GM19351 (cell line): Measurements from ENCODE around the gene TMEM121.

ENCODE experiments used
- ATAC-seq: cut with Tn5 transposase; IDR thresholded peaks from one replicate; pipeline ENCODE4 v1.9.1; 2021; ENCODE audit warnings: mild to moderate bottlenecking, moderate library complexity; ENCODE audit not compliant: unreplicated experiment

Gene TMEM121

DNA sequence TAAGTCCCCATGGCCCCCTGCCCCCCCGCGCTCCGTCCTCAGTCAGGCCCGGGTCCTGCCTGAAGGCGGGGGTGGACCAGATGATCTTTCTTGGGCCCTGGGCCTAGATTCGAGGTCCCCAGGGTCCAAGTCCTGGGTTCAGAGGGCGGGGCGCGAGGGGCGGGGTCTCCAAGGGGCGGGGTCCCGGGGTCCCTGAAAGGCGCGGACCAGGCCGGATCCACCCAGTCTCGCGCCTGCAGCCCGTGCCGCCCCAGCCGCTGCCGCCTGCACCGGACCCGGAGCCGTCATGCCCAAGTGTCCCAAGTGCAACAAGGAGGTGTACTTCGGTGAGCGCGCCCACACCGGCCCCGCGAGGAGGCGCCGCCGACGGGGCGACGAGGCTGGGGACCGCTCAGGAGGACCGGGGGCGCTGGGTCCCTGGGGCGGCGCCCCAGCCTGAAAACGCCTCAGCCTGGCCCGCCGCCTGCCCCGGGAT, 39.4 kb upstream of the TMEM121 start:
- ATAC-seq: no peak

DNA sequence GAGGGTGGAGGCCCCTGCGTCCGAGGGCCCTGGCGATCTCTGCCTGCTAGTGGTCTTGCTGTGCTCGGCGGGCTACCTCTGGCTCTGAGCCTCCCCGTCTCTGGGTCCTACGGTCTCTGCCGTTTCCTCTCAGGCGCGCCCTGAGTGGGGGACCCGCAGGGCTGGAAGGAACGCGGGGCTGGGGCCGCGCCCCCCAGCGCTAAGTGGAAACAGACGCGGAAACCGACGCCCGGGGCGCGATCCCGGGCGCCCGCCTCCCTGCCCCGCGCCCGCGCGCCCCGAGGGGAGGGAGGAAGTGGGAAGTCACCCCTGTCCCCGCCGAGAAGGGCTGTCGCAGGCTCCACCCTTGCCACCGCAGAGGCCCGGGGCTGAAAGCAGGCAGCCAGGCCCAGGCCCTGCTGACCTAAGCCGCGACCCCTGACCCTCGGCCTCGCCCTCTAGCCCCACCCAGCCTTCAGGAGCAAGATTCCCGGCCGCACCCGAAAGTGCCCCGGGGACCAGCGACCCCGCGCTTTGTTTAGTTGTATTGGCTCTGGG, 38.9 kb upstream of the TMEM121 start:
- ATAC-seq: no peak

DNA sequence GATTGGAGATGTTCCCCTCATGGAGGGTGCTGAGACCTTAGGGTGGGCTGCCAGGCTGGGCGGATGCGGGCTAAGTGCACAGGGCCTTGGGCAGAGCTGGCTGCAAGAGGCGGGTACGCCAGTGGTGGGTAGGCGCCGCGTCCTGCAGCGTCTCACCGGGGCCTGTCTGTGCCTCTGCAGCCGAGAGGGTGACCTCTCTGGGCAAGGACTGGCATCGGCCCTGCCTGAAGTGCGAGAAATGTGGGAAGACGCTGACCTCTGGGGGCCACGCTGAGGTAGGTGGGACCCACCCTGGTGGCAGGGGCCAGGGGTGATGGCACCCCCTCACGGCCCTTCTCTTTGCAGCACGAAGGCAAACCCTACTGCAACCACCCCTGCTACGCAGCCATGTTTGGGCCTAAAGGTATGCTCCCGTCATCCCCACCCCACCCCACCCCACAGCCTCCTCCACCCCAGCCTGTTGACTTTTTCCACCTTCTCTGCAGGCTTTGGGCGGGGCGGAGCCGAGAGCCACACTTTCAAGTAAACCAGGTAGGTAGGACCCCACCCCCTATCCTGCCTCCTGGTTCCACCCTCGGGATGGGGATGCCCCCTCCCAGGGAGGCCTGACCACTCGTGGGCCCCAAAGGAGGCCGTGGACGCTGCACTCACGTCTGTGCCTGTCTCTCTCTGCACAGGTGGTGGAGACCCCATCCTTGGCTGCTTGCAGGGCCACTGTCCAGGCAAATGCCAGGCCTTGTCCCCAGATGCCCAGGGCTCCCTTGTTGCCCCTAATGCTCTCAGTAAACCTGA, 38.2 kb upstream of the TMEM121 start:
- no peak for ATAC-seq

DNA sequence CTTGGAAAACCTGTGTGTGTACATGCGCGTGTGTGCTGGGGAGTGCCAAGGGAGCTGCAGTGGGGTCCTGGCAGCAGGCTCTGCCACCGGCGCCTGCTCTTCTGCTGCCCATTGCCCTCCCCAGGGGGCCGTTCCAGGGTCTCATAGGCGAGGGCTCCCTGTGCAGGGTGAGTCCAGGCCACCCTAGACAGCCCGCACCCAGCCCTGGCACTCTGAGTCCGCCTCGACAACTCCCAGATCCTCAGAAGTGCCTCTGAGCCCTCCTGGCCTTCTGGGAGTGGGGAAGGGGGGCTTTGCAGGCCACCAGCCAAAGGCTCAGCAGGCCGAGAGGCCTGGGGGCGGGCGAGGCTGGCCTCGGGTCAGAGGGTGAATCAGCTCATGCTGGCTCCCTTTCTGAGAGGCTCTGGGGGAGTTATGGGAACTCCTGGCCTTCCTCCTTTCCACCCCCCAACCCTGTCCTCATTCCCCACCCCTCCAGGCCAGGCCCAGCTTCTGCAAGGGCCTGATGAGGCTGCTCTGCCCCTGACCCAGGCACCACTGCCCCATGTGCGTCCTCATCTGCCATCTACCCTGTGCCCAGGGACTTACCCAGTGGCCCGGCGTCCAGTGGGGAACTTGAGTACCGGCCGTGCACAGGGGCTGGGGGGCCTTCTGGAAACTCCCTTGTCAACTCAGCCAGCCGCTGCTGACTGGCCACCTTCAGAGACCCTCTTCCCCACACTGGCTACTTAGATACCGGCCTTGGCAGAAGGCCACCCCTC, 37.4 kb upstream of the TMEM121 start:
- ATAC-seq: no peak

DNA sequence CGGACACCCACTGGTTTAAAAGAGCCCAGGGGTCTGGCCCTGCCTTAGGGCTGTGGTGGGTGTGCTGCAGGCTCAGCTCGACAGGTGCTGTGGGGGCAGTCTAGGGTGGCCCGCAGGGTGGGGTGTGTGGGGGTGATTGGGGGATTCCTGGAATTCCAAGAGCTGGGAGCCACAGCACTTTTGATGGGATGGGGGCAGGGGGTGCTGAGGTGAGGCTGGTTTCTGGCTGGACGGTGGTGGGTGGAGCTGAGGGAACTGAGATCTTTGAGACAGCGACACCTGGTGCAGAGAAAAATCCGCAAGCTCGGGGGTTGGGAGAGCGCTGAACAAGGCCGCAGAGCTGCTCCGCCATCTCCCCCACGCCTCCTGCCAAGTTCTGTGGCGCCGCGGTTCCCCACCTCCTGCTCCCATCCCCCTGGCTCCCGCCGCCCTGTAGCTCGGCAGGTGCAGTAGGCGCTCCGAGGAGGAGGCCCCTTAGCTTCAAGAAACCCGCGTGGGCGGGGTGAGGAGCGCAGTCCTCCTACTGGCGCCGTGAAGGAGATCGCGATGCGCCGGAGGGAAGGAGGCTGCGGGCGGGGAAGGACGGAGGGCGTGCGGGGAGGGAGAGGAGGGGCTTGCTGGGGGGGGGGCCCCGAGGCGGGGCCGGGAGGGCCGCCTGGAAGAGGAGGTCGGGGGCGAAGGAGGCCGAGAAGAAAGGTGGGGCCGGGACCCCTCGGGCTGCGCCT, 36.7 kb upstream of the TMEM121 start:
- ATAC-seq: peak; percentile 14

DNA sequence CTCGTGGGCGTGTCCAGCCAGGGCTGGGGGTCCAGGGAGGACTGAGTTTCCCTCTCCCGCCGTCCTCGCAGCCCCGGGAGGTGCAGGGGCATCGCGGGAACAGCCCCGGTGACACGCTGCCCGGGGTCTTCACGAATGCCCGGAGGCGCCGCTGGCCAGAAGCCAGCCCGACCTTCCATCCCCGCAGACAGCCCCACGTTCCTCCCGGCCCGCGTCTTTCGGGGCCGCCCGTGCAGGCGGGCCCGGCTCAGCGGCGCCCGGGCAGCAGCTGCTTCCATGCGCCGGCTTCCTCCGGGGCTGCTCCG, 36.2 kb upstream of the TMEM121 start:
- peak; percentile 0 for ATAC-seq

DNA sequence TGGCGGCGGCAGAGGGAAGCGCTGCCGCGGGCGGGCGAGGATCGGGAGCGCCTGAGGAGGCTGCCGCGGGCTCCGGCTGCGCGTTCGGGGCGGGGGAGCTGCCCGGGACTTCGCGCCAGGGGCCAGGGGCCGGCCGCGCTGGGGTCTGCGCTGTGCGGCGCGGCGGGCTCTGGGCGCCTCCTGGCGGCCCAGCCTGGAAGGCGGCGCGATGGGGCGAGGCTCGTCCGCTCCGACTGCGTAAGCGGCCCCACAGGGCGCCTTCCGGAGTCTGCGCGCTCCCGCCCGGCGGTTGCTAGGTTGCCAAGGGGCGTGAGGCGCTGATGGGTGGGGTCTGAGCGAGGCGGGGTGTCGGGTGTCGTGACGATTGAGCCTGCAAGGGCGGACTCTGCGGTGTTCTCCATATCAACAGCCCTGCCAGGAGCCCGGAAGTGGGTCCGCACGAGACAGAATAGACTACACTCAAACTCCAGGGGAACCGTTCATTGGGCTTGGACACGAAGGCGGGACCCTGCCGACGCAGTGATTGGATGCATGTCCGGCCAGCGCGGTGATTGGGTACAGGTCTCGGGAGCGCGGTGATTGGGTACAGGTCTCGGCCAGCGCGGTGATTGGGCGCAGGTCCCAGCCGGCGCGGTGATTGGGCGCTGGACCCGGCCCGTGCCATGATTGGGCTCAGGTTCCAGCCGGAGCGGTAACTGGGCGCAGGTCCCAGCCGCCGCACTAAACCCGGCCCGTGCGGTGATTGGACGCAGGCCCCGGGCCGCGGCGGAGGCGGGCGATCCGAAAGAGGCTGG, 35.6 kb upstream of the TMEM121 start, which contains the start of gene TEDC1:
TEDC1 (plus strand) TSS at position 675 of the 794 bp plus-strand sequence. CDS start 130 bp downstream, outside the sequence.
- ATAC-seq: peak; percentile 72

DNA sequence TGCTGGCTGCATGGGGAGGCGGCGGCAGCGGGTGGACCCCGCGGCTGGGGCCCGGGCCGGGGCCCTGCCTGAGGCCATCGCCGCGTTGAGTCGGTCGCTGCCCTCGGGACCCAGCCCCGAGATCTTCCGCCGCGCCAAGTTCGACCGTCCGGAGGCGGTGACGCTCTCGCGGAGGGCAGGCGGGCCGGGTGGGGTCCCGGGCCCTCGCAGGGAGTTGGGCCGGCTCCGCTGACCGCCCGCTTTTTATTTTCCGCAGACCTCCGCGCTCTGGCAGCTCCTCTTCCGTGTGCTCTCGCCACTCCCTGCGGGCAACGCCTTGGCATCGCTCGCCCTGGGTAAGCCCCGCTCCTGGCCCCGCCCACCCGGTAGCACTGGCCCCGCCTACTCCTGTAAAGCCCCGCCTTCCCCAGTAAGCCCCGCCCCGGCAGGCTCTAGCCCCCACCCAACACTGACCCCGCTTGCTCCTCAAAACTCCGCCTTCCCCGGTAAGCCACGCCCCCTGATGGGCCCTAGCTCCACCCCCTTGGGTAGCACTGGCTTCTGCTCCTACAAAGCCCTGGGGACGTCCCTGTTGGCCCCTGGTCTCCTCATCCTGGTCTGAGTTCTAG, 34.9 kb upstream of the TMEM121 start:
- no peak for ATAC-seq

DNA sequence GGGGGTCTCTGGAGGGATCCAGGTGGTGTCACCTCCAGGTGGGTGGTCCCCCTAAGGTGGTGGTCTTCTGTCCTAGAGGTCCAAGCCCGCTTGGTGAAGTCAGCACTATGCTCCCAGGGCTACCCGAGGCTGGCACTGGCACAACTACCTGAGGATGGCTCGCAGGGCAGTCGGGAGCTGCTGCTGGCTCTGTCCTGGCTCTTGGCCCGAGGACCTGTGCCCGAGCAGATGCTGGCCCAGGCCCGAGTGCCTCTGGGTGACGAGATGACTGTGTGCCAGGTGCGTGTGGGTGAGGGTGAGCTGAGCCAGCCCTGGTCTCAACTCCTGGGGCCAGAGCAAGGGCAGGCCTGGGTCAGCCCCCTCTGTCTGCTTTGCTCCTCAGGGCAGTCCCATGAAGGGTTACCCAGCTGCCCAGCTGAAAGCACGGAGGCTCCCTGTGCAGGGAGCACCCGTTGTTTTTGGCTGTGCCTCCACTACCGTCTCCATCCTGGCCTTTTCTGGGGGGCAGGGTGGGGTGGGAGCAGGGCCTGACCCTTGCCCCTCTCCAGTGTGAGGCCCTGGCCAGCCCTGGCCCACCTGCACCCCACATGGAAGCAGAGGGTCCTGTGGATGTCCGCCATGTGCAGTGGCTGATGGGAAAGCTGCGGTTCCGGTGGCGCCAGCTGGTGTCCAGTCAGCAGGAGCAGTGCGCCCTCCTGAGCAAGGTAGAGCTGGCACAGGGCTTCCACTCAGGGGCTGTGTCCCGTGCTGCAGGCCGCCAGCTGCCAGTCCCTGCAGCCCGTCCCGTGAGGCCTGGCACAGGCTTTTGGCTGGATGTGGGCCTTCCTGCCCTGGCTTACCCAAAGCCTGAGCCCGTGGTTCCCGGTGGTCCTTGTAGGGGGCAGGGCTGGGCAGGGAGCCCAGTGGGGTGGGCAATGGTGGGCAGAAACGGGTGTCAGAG, 34.1 kb upstream of the TMEM121 start:
- no peak for ATAC-seq

DNA sequence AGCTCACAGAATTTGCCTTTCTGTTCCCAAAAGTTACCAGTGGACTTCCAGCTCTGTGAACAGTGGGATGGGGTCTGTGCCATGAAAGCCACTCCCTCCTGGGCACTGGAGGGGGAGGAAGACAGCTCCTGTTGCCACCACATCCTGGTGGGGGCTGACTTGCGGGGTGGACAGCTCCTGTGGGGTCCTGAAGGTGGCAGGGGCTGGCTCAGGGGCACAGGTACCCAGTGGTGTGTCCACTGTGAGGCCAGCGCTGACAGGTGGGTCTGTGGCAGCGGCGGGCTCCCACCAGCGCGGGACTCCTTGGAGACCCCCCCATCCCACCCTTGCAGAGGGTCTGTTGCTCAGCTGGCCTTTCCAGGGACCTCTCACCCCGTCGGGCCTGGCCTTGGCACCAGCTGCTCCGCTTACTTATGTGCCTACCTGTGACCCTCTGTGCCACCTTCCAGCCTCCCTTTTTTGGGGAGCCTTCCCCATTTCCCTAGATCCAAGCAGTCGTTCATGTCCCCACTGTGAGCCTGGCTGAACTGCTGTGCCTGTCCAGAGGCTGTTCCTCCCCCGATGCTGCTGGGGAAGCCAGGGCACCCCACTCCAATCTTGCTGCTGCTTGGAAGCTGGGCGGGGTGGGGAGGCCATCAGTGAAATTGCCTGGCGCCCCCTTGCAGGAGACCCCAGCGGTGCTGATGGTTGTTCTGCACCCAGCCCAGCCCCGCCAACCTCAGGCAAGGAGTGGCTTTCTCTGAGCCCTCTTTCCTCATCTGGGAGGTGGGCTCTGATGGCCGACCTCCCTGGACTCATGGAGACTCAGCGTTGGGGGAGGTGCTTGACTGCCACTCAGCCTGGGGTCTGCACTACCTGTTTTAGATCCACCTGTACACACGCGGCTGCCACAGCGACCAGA, 33.2 kb upstream of the TMEM121 start:
- no peak for ATAC-seq

DNA sequence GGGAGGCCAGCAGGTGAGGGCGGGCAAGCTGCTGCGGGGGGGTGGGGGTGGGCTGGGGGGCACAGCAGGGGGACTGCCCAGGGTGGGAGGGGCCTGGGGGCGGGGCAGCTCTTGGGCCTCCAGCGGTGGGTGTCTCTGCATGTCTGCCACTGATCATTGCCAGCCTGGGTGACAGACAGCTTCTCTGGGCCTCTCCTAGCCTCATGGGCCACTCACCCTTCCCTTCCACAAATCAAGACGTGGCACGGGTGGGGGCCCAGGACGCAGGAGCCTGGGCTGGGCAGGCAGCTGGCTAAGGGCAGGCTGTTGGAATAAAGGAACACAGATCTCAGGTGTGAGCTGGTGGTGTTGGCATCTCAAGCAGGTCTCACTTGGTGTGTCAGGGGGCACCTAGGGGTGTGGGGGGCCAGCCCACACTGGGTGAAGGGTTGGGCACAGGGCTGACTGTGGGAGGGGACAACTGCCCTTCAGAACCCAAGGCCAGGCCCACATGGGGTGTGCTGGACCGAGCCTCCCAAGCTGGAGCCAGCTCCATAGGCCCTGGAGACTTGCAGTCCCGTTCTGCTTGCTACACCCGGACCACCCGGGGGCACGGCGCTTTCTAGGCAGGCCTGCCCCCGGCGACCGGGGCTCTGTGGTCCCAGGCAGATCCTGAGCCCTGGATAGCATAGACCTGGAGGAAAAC, 32.3 kb upstream of the TMEM121 start:
- ATAC-seq: no peak

DNA sequence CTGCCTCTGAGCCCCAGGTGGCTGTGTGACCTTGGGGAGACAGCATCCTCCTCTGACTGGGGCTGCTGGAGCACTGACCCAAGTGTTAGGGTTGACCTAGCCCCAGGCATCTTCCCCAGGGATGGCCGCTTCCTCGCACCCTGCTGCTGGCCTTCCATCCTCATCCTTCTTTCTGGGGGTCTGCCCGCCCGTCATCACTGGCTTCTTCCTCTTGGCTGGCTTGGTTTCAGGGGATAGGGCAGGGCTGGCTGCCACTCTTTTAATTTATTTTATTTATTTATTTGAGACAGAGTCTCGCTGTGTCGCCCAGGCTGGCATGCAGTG, 31.8 kb upstream of the TMEM121 start:
- no peak for ATAC-seq

DNA sequence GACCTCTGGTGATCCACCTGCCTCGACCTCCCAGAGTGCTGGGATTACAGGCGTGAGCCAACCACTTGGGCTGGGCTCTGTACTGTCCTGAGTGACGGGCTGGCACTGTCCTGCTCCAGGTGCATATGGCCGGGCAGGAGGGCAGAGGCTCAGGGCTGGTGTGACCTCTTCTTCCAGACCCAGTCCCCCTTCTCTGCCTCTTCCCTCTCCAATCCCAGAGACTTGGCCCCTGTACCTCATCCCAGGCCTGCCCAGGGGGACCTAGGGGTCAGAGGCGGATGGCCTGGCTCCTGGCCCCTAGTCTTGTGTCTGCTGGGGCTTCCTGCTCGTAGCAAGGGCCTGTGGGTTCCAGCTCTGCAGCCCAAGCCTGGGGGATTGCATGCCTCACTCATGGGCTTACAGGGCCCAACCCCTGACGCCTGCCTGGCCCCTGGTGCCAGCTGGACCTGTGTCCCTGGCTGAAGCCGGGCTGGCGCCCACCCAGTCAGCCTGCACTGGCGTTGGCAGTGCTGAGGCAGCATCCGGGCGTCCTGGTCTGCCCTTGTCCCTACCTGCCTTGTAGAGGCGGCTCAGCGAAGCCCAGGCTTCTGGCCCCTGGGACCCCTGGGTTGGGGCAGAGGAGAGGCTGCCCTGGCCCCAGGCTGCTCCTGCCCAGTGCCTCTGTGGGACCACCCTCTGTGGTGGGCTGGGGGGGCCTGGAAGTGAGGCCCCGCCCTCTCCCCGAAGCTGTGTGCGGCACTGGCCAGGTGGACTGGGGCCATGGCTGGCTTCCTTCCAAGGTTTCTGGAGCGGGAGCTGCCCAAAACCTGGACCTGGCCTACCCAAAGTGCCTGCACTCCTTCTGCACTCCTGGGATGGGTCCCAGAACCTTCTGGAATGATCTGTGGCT, 31.0 kb upstream of the TMEM121 start:
- no peak for ATAC-seq

DNA sequence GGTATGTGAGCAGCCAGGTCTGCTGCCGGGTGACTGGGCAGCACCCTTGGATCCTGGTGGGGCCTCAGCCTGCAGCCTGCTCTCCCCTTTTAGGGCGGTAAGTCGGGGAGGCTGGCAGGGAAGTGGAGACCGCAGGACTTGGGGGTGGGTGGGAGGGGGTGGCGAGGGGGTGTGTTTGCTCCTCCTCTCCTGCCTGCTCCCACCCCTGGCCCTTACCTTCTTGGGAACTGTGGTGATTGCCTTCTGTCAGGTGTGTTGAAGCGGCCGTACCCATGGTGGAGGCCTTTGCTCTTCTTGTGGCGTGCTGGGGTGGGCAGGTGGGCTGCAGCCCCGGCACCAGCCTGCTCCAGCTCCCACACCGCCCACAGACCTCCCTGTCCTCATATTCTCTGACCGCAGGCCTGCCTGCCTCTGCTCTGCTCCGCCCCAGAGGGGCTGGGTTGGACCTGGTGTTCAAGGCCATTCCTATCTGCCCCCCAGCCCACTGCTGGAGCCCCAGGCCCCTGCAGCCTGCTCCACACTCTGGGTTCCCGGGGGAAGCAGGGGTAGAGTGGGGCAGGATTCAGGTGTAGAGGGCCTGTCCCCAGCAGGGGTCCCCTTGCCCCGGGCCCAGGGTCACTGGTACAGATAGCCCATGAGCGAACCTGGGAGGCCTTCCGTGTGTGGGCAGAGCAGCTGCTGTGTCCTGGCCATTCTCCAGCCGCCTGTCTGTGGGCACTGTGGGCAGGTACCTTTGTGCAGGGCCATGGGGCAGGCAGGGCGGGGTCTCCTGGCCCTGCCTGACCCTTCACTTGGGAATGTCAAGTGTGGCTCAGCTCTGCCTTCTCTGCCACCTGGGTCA, 30.2 kb upstream of the TMEM121 start:
- no peak for ATAC-seq

DNA sequence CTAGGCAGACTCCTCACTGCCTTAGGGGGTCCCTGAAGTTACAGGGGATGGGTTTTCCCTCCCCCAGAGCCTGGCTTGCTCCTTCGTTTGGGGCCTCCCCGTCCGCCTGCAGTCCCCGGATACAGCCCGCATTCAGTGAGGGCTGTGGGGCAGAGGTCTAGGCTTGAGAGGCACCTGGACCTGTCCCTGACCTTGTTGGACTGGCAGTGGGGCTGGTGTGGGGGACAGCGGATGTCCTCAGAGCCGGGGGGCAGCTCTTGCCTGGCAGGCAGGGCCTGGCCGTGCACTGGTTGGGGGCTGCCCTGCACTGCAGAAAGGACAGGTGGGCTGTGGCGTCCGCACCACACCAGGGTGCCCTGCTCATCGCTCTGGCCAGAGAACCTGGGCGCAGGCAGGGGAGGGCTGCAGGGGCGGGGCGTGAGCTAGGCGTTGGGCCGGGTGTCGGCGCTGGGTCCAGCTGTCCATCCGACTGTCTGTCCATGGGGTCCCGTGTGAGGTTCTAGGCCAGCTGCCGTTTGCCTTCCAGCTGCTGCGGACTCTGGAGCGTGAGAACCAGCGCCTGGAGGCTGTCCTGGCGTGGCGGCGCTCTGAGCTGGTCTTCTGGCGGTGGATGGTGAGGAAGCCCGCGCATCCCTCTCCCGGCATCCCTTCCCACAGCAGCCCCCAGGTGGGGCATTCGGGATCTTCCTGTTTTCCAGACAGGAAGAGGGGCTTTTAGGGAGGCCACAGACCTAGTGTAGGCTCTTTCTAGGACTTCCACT, 29.4 kb upstream of the TMEM121 start:
- no peak for ATAC-seq
